SH-SY5Y (cell line): ENCODE data around the gene MEI1.

Source experiments
- GATA2 ChIP-seq: IDR thresholded peaks from 2 replicates; pipeline ENCODE4 v1.6.1; 2011; ENCODE audit warnings: mild to moderate bottlenecking, low read depth, low read length
- GATA3 ChIP-seq: IDR thresholded peaks from 2 replicates; pipeline ENCODE4 v1.6.1; 2011; ENCODE audit warnings: low read depth, mild to moderate bottlenecking, low read length, moderate library complexity

Gene MEI1

DNA sequence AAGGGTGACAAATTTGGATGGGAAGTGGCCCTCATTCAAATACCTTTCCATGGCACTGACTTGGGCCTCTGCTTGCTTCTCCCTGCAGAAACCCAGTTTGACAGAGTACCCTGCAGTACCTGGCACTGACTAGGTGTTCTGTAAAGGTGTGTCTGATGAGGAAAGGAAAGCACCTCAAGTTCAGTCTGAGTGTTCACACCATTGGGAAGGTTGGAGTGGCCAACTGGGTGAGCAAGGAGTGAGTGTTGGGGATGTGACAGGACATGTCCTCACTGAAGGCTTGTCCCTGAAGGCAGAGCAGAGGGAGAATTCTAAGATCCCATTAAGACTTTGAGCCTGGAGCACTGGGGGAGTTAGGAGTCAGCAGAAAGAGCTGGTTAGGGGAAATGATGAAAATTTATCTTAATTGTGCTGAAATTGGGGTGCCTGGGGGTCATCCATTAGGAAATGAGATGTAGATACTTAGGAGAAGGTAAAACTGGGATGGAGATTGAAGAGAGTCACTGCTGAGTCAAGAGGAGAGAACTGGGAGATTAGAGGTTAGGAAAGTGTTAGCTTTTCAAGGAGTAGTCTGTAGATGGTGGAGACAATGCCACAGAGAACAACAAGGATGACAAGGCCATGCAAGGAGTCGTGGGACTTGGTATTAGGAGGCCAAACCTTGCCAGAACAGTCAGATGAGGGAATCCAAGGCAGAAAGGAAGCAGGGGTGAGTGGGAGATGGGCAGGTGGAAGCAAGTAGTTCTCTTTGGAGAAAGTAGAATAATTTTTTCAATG lies 139.7 kb downstream of the MEI1 start:
- TF ChIP-seq GATA3 (no peak), GATA2 (no peak)

DNA sequence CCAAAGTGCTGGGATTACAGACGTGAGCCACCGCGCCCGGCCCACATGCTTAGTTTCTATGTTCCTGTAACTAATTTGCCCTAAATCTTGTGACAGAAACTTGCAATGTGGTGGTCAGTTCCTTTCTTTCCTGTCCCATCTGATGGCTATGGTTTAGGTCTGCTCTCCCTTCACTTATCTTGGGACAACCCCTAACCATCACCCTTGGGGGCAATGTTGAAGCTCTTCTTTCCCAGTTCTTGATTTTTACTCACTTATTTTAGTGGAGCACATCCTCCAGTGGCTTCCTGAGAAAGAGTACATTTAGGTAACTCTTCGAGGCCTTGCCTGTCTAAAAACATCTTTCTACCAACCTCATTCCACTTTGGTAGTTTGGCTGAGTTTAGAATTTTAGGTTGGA lies 140.9 kb downstream of the MEI1 start:
- TF ChIP-seq GATA2 (no peak), GATA3 (no peak)

DNA sequence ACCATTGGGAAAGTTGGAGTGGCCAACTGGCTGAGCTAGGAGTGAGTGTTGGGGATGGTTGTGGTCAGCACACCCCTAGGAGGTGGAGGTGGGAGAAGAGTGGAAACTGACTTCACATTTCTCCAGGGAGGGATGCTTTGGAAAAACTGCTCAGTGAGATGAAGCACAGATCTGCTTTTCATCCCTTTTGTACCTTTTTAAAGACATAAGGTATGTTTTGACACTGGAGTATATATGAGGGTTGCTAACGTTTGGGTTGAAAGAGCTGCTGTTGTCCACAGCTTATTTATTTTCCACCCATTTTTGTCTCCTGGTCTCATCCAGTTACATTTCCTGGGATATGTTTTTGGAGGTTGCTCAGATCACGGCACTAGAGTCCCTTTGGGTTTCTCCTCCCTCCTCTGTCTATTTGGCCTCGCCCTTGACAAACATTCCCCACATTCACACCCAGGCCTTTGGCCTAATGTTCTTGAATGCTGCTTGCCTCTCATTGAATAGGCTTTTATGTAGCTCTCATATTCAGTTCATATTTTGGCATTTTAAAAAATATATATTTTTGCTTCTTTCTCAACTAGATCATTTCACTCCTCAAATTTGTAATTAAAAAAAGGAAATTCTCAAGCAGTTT lies 141.9 kb downstream of the MEI1 start:
- TF ChIP-seq GATA2 (no peak), GATA3 (no peak)

DNA sequence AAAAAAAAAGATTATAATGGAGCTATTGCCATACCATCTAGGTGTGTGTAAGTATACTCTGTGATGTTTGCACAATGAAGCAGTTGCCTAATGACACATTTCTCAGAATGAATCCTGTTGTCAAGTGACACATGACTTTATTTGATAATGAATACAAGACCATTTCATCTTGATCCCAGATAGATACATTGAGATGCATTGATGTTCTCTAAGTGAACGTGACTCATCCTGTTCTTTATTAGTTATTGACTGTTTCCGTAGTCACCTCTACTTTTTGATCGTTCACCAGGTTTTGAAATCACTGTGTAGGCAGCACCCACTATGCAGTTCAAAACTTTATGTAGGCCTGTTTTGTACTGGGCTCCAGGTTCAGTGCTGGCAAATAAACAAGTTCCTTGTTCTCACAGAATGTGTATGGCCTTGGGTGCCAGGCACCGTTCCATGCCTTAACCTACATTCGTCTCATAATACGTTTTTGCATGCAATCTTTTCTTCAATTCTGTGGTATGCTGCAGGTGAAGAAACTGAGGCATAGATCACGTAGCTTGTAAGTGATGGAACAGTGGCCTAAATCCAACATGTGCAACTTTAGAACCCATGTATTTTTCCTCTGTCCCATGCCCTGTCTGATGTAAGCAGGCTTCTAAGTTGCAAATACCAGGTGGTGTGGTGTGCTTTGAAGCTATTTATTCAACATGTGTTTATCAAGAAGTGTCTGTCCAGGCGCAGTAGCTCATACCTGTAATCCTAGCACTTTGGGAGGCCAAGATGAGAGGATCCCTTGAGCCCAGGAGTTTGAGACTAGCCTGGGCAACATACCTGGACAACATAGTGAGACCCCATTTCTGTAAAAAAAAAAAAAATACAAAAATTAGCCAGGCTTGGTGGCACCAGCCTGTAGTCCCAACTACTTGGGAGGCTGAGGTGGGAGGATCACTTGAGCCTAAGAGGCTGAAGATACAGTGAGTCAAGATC lies 144.0 kb downstream of the MEI1 start:
- TF ChIP-seq GATA3 (no peak), GATA2 (no peak)

DNA sequence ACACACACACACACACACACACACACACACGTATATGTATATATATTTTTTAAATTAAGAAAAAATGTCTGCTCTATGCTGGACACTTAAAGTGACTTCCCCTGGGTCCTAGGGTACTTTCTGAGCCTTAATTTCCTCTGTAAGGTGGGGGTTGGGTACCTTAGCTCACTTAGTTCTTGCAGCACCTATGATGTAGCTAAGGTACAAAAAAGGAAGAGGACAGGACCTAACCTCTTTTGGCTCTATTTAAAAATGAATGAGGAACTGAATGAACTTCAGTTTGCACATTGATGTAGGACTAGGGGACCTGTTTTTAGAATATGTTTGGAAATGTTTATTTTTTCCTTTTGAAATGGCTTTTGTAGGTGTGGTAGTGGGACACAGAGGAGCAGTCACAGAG lies 144.7 kb downstream of the MEI1 start:
- TF ChIP-seq GATA2, result no peak
- no peak for TF ChIP-seq GATA3

DNA sequence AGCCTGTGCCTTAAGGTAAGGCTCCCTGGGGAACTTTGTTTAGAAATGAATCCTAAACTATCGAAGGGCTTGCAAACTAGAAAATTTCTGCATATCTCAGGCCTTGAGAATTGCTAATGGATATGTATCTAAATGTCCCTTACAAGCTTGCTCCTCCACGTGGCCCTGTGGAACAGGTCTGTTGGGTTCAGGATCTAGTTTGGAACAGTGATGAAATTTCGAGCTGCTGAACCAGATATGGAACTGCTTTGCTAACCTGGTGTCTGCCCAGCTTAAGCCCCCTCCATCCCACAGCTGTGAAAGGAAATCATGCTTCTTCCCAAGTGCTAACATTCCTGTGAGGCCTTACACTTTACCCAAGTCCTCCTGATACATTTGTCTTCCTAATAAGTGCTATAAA lies 145.2 kb downstream of the MEI1 start:
- TF ChIP-seq GATA3, result no peak
- no peak for TF ChIP-seq GATA2

DNA sequence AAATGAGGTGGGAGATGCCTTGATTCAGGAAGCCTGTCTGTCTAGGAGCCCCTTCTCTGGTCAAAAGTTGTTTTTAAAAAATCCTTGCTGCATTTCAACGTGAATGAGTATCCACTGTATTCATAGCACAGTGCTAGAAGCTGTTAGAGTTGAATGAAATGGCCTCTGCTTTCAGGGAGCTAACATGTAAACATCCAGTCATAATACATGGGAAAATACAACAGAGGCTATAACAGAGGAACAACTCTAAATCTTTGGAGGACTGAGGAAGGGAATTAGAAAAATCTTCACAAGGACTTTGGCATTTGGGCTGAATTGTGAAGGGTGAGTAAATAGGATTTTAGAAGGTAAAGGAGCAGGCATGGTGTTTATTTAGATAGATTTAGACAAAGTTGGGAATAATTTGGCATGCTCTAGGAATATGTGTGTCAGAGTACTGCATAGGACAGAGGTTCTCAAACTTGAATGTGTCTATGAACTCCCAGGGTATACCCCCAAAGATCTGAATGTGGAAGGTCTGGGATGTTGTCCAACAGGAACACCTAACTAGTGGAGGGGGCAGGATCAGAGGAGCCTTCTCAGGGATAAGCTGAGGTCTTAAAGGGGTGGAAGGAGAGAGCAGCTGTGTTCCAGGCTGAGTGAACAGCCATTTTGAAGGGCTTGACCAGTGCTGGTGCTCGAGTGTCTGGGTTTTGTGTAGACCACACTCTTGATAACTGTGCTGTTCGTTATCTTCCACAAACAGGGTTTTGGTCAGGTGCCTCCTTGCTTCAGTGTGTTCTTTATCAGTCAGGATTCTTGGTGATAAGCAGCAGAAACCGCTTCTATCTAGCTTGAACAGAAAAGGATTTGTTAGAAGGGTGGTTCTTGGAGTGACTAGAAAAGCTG lies 146.3 kb downstream of the MEI1 start:
- TF ChIP-seq GATA2 (no peak), GATA3 (no peak)

DNA sequence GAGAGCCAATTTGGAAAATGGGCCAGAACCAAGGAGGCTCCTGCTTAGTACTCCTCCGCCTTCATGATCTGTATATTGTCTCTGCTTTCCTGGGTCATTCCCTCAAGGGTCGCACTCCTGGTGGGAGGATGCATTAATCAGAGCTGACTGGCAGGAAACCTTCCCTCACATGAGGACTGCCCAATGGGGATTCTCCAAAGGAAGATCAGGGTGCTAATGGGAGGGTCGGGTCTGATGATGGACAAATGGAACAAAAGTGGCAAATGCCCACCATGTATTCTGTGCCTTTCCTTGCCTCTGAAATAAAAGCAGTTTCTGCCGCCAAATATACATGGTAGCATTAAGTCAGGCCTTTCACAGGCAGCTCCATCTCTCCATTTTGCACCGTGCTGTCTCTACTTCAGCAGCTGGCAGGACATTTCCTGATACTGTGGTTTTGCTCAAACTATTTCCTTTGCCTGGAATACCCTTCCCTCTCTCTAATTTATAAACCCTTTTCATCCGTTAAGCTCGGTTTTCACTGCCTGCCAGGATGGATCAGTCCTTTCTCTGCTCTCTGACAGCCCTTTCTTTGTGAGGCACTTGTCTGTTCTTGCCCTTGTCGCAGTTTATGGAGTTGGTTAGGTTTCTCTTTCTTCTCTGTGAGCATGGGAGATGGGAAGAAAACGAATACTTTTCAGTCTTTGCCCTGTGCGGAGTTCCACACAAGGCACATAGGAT lies 147.1 kb downstream of the MEI1 start:
- no peak for TF ChIP-seq GATA3
- TF ChIP-seq GATA2, result no peak

DNA sequence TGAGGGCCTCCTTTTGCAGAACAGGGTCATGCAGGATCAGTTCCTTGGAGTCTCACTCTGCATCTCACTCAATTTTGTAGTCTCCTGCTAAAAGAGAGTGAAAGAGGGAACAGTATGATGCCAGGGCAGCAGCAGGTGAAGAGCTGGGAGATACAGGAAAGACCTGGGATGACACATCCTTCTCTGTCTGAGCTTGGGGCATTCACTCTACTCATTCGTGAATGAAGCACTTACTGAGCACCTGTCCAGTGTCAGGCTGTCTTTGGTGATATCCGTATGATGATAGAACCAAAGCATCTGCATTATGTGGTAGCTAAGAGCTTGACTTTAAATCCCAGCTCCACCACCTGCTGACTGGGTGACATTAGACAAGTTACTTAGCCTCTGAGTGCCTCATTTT lies 148.0 kb downstream of the MEI1 start:
- no peak for TF ChIP-seq GATA3

DNA sequence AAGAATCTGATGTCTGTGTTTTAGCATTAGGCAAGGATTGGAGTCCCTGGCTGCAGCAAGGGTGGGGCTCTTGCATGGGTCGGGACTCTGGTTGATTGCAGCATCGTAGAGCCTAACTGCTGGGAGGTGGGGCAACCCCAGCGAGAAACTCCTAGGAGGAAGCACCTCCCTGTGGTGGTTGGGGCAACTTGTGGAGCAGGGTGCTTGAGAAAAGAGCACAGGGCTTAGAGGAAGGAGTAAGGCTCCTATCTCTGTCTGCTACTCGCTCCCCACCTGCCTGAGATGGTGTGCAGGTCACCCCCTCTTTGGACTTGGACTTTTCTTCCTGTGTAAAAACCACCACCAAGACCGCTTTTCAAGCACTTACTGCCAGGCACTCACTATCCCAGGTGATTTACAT lies 149.2 kb downstream of the MEI1 start:
- TF ChIP-seq GATA3 (no peak), GATA2 (no peak)
